Activated CD4-positive, alpha-beta T cell treated with anti-CD3 and anti-CD28 coated beads, Interleukin-2, amount 50 U/mL, for 48 hours (primary cell): ENCODE data around the gene CTRL.

Experiments
- DNase-seq, 2 experiments: peaks; one replicate each; pipeline ENCODE4 v3.0.0-alpha.2; 2020

The CTRL gene

DNA sequence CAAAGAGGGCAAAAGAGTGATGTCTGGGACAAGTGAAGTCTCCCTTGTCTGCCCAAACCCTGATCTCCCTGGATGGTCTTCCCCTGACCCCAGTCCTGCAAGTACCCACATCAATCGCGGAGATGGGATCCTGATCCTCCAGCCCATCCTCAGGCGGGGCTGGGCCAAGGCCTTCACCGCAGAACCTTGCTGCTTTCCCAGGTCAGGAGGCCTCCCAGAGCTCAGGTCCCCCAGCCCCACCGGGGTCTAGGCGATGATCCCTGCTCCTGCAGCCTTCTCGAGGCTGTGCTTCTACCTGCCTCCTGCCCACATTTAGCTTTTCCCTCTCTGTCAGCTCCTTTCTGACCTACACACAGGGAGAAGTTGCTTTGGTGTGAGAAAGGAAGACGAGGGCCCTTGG is 30.5 kb upstream of the CTRL start:
- DNase-seq, result no peak

DNA sequence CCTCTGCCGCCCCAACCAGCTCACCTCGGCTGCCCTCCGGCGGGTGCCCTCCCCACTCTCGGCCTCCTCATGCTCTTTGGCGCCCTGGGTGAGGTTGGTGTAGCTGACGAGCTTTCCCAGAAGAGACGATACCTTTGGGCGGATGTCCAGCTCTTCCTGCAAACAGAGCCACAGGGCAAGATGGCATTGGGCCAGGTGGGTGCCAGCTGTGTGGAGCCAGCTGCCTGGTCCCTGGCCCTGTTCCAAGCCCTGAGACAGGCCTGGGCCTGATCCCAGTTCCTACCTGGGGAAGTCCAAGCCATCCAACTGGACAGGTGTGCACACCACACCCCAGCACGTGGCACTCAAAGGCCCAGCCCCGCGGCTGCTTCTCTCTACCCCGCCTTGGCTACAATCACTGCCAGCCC is 29.9 kb upstream of the CTRL start:
- no peak for DNase-seq

DNA sequence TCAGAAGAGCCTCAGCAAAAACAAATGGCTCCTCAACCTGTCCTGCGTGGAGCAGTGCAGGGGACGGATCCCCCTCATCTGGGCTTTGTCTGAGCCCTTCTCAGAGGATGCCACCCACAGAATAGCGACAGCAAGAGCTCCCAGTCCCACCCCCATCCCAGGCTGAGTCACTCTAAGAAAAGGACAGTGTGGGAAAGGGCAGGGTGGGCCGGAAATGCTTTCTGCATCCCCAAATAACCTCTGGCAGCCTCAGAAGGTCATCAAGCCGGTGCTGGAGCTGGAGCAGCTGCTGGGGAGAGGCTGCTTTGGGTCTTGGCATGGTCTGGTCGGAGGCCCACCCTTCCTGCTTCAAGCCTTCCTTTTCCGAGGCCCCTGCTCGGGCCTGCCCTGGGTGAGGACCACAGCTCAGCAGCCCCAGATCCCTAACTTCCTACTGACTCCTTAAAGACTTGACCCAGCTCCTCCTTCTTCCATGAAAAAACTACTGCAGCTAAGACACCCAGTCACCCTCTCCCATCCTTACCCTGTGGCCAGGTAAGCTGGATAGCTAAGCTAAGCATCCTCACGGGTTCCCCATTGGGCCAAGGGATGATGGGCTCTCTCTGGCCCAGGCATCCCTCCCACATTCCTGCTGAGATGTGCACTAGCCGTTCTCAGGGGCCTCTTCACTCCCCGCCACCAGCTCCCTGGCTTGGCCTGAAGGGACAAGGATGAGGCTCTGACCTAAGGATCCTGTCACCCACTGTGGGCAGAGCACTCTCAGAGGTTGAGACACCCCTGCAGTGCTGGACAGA is 28.1 kb upstream of the CTRL start:
- DNase-seq, result no peak

DNA sequence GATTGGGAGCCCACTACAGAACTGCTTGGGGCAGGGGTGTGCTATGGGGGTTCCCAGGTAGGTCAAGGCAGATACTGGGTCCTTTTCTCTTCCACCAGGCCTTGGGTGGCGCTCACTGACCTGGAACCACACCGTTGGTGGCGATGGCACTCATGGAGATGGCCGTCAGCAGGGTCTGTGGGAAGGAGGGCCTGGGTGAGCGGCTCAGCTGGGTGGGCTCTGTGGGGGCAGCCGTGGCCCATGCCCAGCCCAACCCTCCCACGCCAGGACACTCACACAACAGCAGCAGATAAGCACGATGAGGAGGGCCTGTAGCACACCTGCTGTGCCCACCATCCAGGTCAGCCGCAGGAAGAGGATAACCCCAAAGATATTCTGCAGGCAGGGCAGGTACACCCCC is 26.0 kb upstream of the CTRL start:
- DNase-seq, result no peak

DNA sequence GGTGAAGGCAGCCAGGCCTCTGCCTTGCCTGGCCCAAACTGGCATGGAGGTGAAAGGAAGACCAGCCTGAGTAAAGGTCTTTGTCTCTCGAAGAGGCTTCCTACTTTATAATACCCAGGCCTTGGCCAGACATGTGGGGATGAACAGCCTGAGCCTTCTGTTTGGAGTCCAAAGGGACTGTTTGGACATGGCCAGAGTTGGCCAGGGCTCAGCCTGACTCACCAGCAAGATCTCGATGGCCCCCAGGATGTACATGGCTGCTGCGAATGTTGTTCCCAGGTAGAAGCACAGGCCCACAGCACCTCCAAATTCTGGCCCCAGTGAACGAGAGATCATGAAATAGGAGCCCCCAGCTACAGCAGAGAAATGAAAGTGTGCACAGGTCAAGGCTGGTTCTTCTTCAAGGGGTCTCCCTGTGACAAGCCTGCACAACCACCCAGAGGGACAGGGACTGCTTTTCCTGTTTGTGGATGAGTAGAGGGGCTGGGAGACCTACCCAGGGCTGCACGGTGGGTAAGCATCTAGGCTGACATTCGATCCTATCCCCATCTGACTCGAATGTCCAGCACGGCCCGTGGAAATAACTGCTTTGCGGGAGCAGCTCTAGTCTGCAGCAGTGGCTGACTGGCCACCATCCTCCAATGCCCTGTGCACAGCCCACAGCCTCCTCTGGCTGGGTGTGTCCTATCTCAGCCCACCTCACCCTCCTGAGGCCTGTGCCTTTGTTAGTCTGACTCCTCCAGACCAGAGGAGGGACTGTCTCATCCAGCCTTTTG is 22.9 kb upstream of the CTRL start:
- DNase-seq, result no peak

DNA sequence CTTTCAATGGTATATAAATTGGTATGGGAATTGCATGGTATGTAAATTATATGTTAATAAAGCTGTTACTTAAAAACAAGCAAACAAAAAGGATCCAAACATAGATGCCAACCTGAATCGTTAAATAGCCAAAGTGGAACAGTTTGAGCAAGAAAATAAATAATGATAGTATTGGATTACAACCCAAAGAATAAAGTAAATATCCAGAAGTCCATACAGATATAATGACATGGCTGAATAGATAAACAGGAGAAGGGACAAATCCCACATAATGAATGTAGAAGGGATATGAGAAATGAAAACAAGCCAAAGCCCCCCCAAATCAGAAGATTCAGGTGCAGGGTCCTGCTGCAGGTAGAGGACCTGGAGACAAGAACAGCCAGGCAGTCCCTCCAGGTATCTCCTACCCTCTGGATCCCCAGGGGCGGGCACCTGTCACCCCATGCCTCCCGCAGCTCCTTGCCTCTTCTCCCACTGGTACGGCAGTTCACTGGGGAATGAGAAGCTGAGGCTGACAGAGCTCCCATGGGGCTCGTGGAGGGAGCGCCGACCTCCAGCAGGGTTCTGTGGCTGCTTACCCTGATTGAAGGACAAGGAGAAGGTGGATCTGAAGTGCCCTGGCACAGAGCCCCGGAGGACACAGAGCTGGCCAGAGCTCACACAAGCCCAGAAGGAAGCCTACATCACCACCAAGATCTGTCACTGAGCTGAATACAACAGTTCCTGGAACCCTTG is 22.1 kb upstream of the CTRL start:
- DNase-seq, result no peak

DNA sequence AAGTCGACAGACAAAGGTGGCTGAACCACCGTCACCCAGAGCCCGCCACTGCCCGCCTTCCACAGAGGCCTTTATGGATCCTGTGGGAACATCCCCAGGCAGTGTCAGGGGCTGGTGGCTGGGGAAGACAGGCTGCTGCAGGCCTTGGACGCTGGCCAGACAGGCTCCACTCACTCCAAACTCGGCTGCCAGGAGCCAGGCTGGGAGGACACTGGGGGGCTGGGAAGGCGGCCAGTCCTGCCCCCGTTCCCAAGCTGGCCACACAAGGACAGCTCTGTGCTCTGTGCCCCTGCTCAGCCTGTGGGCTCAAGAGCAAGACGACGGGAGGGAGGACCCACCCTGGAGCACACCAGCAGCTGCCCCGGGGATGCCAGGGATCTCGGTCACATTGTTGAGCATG is 19.8 kb upstream of the CTRL start:
- no peak for DNase-seq

DNA sequence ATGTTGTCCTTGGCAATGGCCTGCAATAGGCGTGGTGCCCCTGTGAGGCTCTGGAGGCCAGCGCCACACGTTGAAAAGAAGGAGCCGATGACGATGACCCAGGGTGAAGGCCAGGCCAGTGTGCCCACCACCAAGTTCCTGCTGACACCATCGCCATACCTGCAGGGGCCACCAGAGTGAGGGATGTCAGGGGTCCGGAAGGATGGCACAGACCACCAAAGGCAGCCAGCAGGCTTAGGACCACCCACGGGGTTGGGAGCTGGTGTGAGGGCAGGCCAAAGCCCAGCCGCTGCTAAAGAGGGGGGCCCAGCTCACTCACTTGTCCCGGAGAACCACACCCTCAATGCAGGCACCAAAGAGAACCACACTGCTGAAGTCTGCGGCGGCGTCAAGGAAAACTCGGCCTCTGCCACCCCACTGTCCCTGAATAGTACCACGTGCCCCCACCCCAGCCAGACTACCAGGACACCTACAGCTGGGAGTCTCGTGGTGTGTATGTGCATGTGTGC is 18.7 kb upstream of the CTRL start:
- no peak for DNase-seq

DNA sequence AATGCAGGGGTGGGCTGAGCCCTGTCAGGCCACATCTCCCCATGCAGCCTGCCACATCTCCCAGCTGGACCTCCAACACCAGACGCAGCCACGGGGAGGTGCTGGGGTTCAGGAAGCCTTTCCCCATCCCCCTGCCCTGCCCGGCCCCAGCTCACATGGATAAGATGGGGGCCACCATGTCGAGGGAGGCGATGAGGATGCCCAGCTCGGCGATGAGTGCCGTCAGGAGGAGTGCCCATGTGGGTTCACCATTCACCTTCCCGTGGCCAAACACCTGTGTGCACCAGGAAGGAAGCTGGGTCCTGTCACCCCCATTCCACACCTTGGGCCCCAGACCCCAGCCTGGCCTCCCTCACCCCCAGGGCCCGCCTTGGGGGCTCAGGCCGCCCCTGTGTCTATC is 18.0 kb upstream of the CTRL start:
- DNase-seq, result no peak

DNA sequence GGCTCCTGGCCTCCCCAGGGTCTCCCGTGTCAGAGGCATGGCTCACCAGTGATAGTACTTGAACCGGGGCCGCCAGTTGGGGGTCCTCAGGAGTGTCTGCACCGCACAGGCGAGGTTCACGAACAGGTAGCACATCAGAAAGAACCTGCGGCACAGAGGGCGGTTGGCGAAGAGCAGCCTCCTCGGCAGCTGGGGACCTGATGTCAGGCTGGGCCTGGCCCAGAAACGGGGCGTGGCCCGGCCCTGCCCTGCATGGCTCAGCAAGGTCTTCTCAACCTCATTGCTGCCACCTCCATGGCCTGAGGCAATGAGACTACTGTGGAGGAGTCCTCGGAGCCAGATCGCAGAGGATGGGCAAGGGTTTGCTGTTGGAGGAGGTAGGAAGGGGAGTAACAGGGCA is 16.4 kb upstream of the CTRL start:
- no peak for DNase-seq

DNA sequence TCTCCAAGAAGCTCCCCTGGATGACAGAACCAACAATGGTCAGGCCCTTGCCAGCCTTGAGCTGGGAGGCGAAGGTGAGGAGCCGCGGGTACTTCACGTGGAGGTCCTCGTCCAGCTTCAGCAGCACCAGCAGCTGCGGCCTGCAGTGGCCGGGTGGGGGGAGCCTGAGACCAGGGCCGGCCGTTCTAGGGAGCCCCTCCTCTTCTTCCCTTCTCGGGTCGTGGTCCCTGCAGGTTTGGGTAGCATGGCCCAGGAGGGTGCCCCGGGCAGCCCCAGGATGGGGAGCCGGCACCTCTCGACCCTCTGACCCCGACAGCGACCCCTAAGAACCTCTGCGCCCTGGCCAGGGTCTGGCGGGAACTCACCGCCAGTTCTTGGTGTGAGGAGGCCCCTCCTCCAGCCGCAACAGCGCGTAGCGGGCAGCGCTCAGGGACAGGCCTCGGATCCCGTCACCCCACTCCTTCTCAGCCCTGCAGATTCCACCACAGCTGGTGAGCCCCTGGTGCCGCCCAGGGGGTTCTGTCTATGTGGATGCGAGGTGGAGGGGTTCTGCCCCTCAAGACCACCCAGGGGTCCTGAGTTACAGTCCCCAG is 15.4 kb upstream of the CTRL start:
- DNase-seq, result no peak

DNA sequence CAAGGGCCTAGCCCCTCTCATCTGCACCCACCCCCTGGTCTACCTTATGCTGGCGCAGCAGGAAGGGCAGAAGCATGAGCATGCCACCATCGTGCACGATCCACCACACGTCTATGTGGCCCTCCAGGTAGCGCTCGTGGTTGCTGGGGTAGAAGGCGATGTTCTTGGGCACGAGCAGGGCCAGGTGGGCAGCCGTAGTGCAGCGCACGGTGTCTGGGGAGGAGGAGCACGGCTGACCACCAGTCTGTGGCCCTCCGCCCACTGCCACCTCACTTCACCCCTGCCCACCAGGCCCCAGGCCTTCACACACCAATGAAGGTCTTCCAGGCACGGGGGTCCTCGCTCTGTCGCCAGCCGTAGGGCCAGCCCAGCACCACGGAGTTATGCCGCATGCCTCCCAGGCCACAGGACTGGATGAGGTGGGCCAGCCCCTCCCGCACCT is 14.5 kb upstream of the CTRL start:
- no peak for DNase-seq

DNA sequence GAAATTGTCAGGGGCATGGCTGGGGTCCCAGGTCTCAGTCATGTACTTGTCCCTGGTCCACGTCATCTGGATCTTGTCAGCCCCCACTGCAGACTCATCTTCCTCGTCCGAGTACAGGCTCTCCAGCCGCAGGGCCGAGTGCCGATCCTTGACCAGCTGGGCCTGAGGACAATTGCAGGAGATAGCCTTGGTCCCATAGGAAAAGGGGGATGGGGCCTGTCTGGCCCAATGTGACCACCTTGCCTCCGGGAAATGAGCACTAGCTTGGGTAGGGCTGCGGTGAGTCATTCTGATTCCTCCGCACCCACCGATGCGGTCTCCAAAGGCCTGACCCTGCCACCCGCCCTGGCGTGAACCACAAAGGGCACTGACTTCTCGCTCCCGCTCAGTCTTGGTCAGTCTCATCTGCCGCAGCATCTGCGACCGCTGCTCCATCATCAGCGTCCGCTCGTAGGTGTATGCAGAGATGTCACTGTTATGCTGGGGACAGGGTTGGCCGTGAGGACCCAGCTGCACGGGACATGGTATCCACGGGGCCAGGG is 13.8 kb upstream of the CTRL start:
- no peak for DNase-seq

DNA sequence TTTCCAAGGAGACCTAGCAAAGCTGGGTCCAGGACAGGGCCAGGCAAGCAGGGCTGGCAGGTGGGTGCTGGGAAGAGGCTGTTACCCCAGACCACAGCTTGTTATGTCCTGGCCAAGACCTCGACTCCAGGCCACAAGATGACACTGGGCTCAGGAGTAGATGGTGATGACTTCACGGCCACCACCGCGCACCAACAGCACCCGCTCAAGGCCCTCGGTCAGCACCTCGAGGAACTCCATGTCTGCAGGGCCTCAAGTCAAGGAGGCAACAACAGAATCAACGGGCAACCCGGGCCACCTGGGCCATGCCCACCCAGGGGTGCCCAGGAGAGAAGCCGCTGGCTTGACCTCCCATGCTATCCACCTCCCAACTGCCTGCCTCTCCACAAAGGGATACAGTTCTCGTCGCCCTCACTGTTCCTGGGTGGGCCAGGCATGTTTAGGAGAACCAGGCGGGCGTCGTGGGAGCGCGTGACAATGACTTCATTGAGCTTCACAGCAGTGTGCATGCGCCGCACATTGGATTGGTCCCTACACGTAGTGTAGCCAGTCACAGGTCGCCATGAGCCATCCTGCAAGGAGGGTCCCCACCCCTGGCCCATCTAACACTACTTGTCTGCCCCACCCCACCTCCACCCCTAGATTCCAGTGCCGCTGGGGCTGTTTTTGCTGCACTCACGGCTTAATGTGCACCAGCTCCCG is 13.2 kb upstream of the CTRL start:
- DNase-seq, result no peak

DNA sequence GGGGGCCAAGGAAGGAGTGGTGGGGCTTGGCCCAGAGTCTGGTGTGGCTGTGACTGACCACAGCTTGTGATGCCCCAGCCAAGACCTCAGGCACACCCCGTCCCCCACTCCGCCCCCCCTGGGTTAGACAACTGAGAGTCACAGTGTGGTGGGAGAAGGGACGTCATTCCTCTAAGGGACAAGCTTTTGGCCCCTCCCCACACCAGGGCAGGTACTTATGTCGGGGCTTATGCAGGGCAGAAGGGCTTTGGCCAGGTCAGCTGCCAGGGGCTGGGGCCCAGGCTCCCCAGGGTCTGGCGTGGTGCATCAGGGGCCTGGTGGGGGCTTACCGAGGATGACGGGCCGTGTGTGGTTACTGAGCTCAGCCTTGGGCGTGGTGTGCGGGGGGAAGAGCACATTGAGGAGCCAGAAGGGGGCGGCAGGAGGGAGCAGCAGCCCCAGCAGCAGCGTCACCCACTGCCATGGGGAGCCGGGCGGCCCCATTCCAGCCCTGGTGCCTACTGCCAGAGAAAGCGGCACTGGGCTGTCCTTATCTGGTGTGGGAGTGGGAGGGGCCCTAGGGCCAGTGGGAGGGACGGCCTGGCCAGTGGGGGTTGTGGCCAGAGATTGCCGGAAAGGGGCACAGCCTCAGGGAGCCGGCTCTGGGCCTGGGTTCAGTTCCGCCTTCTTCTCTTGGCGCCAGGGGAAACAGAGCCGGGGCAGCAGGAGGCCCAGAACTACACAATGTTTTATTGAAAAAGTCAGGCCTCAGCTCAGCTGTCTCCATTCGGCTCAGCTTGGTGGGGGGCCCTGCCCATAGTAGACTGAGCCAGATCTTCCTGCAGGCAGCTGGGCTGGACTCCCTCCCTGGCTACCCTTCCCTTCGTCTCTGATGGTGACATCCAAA is 12.2 kb upstream of the CTRL start, which contains the start of gene LCAT:
Gene LCAT, minus strand, starts transcription at position 502 of the 886 bp plus-strand sequence. Its CDS starts 19 bp downstream, at position 483.
- DNase-seq, result no peak

DNA sequence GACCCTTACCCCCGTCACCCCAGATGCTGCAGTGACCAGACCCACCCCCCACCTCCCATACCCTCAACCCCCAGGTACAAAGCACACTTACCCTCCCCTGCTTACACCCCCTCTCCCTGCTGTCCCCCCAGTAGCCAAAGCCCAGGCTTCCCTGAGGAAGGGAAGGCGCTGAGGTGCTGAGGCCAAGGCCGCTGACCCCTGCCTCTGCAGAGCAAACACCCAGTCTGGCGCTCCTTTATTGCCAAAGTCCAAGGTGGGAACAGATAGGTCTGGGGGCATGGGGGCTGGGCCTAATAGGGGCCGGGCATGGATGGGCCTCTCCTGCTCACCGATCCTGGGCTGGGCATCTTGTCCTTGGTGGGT is 11.6 kb upstream of the CTRL start:
- DNase-seq, result no peak

DNA sequence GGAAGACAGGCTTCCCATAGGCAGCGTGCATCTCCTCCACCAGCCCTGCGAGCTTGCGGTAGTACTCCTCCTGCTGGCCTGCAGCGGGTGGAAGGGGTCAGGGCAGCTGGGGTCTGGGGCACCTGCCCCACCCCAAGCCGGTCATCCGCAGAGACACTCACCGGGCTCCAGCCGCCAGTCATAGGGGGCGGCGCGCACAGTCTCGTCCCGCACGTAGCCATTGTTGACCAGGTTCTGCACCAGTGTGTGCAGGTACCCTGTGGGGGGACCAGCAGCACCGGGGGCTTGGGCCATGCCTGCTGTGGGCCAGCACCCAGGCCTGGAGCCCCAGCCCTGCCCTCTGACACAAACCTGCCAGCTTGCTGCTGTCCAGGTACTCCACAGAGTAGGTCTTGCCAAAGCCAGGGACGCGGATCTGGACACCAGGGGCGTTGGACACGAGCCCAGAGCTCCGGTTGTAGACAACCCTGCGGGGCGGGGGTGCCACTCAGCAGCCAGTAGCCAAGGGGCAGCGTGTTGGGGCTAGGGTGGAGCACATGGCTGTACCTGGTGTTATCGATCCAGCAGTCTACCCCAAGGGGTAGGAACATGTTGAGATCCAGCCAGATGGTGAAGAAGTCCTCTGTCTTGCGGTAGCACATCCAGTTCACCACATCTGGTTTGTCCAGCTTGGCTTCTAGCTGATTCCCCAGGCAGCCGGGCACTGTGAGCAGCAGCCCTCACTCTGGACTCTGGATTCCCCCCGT is 11.0 kb upstream of the CTRL start:
- no peak for DNase-seq

DNA sequence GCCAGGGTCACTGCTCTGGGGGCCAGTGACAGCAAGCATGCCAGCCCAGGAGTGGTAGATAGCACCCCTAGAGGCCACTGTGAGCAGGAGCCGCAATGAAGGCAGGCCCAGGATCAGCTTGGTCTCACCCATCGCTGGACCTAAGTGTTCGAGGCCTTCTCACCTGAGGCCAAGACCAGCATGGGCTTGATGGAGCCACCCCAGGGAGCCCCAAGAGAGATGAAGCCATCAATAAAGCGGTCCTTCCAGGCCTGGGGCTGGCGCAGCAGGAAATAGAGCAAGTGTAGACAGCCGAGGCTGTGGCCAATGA is 10.5 kb upstream of the CTRL start:
- peak; percentile 52 to 58 for DNase-seq

DNA sequence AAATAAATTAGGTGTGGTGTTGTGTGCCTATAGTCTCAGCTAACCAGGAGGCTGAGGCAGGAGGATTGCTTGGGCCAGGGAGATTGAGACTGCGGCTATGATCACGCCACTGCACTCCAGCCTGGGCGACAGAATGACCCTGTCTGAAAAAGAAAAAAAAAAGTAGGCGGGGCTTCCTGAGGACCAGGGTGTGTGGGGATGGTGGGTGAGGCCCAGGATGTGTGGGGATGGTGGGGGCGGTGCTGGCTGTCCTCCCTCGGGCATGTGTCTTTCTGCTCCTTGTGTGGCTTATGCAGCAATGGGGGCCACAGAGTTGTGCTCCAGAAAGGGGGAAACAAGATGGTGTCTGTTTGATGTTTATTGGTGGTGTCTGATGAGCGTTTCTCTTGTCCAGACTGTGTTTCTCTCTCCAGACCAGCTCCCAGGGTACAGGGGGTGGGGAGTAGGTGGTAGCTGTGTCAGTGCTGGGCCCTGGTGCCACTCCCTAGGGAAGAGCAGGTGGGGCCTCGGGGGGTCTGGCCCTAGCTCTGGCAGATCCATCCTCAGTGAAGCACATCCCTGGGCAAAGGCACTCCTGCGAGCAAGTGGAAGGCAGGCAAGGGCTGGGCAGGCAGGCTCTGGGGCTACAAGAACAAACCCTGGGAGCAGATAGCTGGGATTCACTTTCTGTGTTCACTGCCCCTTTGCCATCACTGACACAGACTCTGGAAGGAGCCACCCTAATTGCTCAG is 10.0 kb upstream of the CTRL start:
- DNase-seq, result no peak
